NCI-H1048 (cell line): ENCODE results near the gene CTNND2.

Experiments used
- DNase-seq: peaks from one replicate; lab custom pipeline; 2025; lab: John Stamatoyannopoulos, UW

Gene CTNND2

DNA sequence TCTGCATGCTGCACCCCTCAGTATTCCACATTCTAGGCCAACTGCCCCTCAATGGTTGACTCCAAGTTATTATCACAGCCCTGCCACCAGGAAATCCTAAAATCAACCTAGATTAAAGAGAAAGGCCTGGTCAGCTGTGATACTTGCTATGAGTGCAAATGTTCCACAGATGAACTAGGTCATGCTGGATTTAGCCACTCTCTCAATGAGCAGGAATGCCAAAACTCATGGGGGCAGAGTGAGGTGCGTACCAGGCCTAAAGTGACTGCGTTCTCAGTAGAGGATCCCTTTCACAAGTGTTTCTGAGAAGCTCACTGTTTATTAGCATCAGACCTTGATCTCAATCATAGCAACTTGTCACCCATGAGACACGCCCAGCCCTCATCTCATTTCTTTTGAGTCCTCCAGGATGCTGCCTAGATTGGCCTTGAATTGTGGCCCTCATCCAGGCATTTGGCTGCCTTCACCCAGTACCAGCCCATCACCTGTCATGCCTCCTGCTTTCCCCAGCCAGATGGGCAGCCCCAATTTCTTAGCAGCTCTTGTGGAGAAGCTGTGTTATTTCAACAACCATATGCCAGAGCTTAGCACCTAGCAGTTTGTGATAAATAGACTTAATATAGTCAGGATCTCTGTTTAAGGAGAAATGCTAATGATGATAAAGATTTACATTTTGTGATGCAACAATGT lies 383.9 kb downstream of the CTNND2 start:
- DNase-seq, result no peak

DNA sequence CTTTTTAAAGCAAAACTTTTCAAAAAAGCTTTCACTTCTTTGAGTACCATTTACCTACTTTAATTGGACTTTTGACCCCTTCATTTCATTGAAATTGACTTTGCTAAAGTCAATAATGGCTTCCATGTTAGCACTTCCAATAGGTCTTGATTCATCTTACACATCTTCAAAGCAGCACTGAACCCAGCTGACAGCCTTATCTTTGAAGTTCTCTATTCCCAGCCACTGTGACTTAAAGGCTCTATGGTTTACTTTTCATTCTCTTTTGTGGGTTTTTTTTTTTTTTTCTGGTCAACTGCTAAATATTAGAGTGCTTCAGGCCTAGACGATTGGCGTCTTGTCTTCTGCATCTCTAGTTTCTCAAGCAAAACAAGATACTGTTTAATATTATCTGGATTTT lies 385.0 kb downstream of the CTNND2 start:
- no peak for DNase-seq

DNA sequence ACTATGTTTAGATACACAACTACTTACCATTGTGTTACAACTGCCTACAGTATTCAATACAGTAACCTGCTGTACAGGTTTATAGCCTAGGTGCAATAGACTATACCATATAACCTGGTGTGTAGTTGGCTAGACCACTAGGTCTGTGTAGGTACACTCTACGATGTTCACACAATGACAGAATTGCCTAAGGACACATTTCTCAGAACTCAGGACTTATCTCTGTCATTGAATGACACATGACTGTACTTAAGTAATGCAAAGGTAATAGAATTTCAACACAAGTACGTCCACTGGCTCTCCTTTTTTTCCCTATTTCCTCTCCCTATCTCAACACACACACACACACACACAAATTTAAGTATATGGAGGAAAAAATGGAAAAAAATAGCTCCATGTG lies 385.6 kb downstream of the CTNND2 start:
- no peak for DNase-seq

DNA sequence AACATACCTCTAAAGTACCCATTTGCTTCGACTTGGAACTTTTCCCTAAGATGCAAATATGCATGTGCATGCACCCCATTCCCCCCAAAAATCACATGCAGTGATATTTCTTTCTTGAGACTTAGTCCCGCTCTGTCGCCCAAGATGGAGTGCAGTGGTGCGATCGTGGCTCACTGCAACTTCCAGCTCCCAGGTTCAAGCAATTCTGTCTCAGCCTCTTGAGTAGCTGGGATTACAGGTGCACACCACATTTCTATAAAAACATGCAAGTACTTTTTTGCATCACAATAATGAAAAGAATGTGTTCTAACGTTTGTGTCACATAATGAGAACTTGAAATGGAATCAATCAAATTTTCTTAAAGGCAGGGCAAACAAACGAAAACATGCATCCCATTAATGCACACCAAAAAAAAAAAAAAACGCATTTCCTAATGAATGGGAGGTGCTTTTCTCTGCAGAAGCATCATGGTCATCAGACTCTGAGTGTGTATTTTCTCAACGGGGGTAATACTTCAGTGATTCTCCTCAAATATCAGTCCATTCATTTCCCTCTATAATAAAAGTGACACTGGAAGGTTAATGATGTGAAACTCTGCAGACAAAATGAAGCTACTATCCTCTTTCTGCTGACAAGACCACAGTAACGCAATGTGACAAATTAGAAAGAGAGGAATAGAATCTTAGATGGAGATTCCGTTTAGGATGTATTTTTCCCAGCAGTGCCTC lies 389.4 kb downstream of the CTNND2 start:
- no peak for DNase-seq

DNA sequence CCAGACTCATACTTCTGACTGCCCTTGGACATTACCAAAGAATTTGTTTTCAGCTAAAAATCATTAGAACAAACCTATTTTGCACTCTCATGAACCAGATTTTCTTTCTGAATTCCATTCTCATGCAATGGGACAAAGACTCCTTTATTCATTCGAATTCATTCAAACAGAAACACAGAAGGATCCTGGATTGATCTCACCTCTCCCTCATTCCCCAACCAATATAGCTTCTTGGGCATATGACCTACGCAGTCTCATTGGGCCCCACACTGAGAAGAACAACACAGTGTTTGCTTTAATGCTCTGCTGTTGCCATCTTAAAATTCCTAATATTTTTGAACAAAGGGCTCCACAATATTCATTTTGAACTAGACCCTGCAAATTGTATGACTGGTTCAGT lies 392.4 kb downstream of the CTNND2 start:
- no peak for DNase-seq

DNA sequence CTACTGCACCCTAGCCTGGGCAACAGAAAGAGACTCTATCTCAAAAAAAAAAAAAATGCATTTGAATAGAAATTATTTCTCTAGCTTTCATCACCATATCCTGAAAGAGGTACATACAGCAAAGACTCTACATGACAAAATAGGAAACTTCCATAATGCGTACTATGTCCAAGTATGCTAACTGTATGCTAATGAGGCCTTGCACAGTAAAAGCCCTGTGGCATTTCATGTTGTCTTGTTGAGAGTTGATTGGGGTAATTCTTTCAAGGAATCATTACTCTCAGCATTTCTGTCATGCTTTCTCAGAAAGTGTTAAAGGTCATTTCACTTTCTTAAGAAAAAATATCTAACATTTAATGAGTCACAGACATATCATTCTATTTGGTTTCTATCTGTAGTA lies 393.4 kb downstream of the CTNND2 start:
- DNase-seq, result no peak

DNA sequence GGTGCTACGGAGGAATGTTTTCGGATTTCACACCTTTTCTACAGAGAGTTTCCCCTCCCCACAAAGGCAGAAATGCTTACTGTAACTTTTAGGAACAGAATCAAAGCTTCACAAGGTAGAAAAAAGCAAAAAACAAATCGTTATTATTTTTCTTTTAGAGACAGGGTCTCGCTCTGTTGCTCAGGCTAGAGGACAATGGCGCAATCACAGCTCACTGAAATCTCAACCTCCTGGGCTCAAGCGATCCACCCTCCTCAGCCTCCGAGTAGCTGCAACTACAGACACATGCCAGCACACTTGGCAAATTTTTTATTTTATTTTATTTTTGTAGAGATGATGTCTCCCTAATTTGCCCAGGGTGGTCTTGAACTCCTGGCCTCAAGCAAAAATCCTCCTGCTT lies 394.5 kb downstream of the CTNND2 start:
- DNase-seq, result no peak

DNA sequence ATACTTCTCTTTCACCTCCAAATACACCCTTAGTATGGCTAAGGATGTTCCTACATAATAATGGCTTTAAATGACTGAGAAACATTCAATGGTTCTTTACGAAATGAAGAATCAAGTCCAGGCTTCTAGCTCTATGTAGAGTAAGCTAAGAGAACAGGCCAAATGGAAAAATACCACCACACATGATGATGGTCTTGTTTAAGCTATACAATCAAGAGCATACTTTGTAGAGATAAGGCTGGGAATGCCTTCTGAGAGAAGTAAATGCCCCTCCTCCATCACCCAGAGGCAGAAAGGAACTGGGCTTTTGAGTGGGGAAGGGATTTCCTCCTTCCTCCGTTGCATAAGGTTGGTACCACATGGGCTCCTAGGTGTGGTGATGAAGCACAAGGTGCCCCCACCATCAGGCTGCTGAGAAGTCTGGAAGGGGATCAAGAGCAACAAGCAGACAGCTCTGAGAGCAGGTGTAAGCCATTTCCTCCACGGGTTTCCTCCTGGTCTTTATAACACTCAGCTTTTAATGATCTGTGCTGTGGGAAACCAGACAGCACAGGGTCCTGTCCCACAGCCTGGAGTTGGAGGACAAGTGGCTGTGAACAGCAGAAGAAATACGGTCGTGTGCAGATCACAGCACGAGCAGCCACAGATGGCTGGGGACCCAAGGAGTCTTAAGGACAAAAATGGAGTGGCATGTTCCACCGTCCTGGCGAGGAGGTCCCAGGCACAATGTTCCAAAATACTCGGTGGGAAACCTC lies 396.9 kb downstream of the CTNND2 start:
- no peak for DNase-seq

DNA sequence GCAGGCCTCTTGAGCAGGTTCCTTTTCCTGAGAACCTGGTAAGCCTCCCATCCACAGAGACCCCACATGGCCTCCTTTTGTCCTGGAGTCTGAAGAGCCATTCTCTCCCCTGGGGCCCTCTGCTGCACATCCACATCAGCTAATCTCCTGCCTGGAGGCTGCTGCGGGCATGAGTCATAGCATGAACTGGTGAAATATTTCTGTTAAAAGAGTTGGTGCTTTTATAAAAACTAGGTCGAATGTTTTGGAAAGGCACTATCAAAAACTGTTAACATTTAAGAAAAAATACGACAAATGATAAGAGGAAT lies 399.4 kb downstream of the CTNND2 start:
- no peak for DNase-seq

DNA sequence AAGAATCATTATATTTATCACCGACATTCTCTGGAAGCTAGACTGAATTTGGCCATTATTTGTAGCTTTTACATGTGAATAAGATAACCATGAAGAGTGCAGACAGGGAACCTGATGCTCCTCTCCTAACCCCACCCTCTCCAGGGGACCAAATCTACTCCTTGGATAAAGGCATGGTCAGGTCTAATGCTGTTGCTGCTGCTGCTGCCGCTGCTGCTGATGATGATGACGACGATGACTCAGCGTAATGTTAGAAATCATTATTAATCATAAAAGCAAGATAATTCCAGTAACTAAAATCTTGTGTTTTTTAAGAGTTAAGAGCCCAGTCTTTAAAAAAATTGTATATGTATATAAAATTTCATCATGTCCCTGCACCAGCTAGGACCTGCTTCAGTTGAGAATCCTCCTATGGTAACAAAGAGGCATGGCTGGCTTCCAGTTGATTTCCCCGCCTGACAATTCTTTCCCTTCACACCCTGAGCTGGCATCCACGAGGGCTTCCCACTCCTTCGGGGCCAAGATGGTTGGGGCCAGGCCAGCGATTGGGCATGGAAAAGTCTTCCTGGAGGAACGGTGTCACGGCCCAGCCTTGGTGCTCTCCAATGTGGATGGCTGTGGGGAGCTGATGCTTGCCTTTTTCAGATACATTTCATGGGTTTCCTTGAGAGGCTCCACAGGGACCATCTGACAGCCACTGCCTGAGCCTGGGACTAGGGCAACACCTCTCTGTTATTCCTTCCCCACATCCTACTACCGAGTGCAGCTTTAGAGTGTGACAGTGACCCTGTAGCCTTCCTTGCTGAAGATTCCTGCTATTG lies 400.0 kb downstream of the CTNND2 start:
- DNase-seq, result no peak

DNA sequence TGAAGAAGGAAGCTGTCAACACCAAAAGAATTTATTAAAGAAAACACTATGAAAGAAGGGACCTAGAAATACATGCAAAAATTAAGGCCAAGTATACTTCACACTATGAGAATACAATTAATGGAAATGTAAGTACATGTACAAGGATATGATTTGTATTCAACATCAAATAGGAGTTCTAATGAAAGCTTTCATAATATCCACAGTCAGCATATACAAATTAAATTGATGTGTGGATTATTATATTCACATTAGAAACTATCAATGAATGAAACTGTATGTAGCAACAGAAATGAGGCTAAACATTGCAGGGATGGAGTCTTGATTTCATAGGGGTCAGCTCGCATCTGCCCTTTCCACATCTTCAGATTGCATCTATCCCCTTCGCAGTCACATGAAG lies 401.5 kb downstream of the CTNND2 start:
- DNase-seq, result no peak

DNA sequence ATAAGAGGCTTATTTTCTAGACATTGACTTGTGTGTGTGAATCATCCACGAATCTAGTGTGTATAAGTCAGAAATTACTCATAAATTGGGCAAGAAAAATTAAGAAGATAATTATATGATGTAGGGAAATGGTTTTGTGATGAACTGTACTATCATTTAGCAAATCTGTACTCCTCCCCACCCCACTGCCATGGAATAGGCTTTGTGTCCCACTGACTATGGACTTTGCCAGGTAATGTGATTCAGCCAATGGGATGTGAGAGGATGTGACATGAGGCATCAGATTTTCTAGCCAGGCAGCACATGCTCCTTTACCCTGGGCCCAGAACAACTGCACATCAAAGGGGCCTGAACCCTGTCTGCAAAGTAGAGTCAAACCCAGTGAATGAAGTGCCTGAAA lies 406.6 kb downstream of the CTNND2 start:
- DNase-seq, result no peak

DNA sequence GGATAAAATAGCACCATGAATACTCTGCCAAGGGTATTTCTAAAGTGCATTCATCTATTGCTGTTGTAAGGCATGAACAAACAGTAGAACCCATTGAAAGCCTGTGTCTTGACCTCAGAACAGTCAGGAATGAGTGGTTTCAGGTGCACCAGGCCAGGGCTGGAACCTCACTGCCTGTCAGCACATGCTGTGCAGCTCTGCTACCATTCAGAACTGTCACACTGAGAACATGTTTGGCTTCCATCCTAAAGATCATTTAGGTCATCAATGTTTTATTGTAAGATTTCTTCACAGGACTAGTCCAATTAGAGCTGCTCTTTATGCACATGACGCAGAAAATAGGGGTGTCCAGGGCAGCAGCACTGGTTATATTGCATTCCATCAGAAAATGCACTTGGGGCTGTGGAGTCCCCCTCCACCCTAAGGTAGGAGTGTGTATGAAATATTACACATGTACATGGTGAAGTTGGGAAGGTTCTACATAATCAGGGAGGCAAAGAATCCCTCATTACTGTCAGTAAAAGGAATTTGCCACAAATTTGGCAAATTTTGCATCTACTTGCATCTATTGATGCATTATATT lies 408.0 kb downstream of the CTNND2 start:
- no peak for DNase-seq

DNA sequence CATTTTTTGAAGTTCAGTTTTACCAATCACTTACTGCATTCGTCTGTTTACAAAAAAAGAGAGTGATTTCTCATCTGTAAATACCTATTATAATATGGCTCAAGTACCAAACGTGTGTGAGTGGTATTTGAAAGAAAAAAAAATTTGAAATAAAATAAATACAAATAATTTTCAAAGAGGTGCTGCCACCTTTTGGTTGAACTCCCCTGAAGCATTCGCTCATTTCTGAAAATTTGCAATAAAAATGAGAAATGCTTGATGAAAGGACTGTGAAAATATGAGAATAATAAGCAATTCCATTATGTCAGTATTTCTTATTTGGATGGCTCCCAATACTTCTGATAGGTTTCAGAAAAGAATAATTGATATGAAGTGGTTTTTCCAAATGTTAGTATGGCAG lies 409.9 kb downstream of the CTNND2 start:
- no peak for DNase-seq

DNA sequence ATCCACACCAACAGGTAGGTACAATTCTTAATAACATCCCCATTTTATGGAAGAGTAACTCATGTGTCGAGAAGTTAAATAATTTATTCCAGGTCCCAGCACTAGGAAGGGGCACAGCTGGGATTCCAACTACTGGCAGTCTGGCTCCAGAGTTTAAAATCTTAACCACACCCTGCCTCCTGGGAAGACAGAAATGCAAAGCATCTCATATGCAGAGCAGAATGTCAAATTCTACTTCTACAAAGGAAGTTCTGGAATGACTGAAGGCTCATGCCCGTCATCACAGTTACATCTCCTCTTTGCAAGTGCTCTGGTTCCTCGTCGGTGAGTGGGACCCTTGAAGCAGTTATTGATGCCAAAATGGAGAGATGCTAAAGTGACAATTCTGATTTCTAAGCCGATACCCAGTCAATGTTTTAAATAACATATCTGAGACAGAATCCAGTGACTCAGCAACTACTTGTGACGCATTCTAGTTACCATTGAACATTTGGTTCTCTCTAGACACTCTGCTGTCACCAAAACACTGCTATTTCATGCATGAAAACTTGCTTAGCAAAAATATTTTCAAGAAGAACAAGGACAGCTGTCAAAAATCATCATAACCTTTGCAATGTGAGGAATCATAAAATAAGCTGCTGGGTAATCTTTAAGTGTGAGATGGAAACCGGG lies 412.7 kb downstream of the CTNND2 start:
- DNase-seq, result no peak

DNA sequence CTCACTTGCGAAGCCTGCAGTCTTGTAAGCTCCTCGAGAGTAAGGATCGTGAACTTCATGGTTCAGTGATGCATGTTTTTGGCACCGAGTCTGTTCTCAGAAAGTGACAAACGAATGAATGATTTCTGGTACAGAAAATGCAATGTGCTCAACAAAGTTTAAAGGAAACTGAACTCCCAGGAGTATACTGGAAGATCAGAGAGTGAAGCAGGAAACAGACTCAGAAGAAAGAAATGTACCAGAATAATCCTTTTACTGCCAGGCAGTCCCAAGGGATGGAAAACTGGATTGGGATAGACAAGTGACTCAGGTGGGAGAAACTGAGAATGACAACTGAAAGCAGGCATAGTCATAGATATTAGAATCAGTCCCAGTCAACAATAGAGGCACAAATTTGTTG lies 420.6 kb downstream of the CTNND2 start:
- no peak for DNase-seq

DNA sequence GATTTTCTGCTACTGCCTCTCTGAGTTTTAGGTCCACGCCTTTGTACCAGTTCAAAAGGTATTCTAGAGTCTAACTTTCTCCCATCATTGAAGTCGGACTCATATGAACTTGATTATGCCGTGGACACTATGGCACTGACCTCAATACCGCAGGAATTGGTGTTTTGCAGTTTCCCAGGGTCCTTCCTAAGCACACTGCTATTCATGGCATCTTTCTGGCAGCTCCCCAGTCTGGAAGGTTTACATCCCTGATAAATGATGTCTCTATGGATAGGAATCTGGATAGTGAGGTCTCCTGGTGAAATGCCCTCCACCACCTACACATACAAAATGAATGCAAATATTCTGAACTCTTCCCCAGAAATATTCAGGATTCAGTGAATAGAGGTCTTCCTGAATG lies 422.2 kb downstream of the CTNND2 start:
- DNase-seq, result no peak

DNA sequence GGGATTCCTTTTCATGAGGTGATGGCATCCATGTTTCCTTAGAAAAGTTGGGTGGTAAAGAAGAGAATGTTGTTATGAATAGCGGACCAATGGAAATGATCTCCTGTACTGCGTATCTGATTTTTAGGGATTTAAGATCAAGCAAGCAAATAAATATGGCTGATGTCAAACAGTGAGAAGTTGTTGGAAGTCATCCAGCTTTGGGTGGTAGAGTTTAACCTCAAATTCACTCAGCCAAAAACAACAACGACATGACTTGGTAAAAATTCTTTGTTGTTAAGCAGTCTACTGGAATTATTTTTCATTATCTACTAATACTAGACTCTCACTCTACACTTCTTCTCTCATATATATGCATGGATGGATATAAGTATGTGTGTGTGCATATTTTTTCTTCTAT lies 426.5 kb downstream of the CTNND2 start:
- DNase-seq, result no peak

DNA sequence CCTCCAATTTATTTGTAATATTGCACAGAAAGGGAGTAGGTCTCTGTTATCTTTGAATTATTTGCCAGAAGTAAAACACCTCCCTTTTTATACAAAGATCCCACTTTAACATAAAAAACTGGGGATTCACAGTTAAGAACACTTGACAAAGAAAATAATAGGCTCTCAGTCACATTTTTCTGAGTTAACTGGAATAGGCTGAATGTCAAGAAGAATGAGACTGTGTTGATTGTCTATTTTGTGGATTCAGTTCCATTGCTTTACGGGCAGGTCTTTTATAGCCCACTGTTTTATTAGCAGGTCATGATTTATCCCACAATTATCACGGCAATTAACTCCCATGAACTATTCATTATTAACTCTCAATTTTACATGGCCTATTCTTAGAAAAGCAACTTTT lies 427.4 kb downstream of the CTNND2 start:
- no peak for DNase-seq

DNA sequence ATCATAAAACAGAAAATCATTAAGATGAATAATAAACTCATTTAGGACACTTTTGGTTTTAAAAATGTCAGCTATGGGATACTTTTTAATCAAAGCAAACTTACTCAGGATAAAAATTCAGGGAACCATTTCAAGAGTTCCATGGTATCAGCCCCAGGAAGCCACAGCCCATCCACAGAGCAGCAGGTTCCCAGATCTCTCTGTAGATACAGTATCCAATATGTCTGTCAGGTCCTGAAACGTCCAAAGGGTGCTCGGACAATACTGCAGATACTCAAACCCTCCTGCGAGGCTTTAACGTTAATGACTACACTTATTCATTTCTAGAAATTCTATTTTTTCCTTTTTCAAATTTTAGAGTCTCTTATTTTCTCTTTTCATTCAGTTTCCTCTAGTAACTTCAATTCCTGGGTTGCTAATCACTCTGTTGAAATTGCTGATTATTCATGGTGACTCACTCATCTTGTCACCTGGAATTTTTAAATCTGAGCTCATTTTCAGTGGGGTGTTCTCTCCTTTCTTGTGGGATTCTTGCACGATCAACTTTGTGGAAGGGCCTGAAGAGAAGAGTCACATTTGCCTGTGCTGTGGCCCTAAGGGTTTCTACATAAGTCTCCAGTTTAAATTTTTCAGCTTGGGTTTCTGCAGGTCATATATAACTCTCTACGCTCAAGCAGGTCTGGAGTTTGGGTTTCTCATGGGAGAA lies 435.8 kb downstream of the CTNND2 start:
- DNase-seq, result no peak

DNA sequence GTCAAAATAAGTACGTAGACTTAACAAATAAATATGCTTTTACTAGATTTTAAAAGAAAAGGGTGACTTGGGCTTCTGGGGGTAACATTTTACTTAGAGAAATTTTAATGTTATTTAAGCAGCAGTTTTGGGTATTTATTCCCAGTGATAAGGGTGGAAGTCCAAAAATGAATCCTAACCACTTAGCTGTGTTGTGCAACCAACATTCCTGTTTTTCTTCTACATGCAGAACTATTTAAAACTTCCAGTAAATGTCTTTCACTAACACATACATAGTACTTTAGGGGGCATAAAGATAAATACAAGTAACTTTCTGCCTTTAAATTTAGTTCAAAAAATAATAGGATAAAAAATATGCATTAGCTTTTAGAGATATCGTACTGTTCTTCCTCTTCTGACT lies 436.7 kb downstream of the CTNND2 start:
- no peak for DNase-seq
